OCI-LY7 (cell line): ENCODE measurements around the gene INO80D. TPM values are rescaled to one million over a fixed set of nuclear protein-coding genes. Genes with fewer than 3 reads are reported as not detected.
"Not testable (repeated sequence)": the region's sequence is repeated elsewhere in the genome, so short reads cannot be mapped to it uniquely, and the experiment has no call there.

Experiments
- BruUV-seq: library from RNA; stranded (reverse); fragments of 400-500 nt; replicated peaks from 2 replicates; lab custom pipeline; 2021; lab: Mats Ljungman, UMichigan
- CTCF ChIA-PET: fragments of 300-600 bp; sonication (Branson Sonifier 250); formaldehyde crosslinking; loops from one replicate; lab custom pipeline; 2022; ENCODE audit warnings: antibody characterized with exemption; ENCODE audit not compliant: unreplicated experiment; lab: Charles Lee
- POLR2A ChIA-PET: fragments of 300-600 bp; sonication (Branson Sonifier 250); formaldehyde crosslinking; loops from one replicate; lab custom pipeline; 2022; ENCODE audit warnings: antibody characterized with exemption; lab: Charles Lee
- DNase-seq: peaks from one replicate; pipeline ENCODE4 v3.0.0-alpha.2; 2015; ENCODE audit warnings: low spot score
- H2AFZ ChIP-seq: fragments of 200-600 bp; sonication (generic), shearing (Covaris generic); 2 replicates; pipeline ENCODE4 v1.6.1; 2014; ENCODE audit warnings: mild to moderate bottlenecking, antibody characterized with exemption, low read length, moderate library complexity
- H3K27ac ChIP-seq: fragments of 200-600 bp; sonication (generic); 2 replicates; pipeline ENCODE4 v1.5.1; 2014; ENCODE audit warnings: mixed run types, low read depth, mild to moderate bottlenecking, moderate library complexity, low read length, inconsistent platforms; ENCODE audit not compliant: poor library complexity, severe bottlenecking
- H3K36me3 ChIP-seq: fragments of 200-600 bp; sonication (generic); 2 replicates; pipeline ENCODE4 v1.6.1; 2014; ENCODE audit warnings: mild to moderate bottlenecking, antibody characterized with exemption, low read length, moderate library complexity, mixed read lengths; ENCODE audit not compliant: insufficient read depth
- H3K4me1 ChIP-seq: fragments of 200-600 bp; sonication (generic); 2 replicates; pipeline ENCODE4 v1.5.1; 2014; ENCODE audit warnings: mild to moderate bottlenecking, low read length; ENCODE audit not compliant: insufficient read depth, poor library complexity, severe bottlenecking
- H3K4me2 ChIP-seq: fragments of 200-600 bp; sonication (generic); 2 replicates; pipeline ENCODE4 v1.6.1; 2014; ENCODE audit warnings: mild to moderate bottlenecking, low read length
- H3K4me3 ChIP-seq: fragments of 200-600 bp; sonication (generic); 2 replicates; pipeline ENCODE4 v1.5.1; 2014; ENCODE audit warnings: mild to moderate bottlenecking, low read depth, low read length; ENCODE audit not compliant: poor library complexity, severe bottlenecking
- H3K79me2 ChIP-seq: fragments of 200-600 bp; sonication (generic); 2 replicates; pipeline ENCODE4 v1.6.1; 2016; ENCODE audit warnings: low read depth, mild to moderate bottlenecking, low read length, moderate library complexity, mixed read lengths; ENCODE audit not compliant: insufficient read depth
- H3K9me2 ChIP-seq: fragments of 200-600 bp; sonication (generic); 2 replicates; pipeline ENCODE4 v1.6.1; 2016; ENCODE audit warnings: mild to moderate bottlenecking, low read length, mixed read lengths; ENCODE audit not compliant: insufficient read depth
- H3K9me3 ChIP-seq: fragments of 200-600 bp; sonication (generic); 2 replicates; pipeline ENCODE4 v1.6.1; 2014; ENCODE audit warnings: mild to moderate bottlenecking, mixed run types, low read length, mixed read lengths
- H4K20me1 ChIP-seq: fragments of 200-600 bp; sonication (generic); 2 replicates; pipeline ENCODE4 v1.6.1; 2014; ENCODE audit warnings: mild to moderate bottlenecking, antibody characterized with exemption, low read length, moderate library complexity, mixed read lengths; ENCODE audit not compliant: insufficient read depth
- CTCF ChIP-seq: fragments of 200-600 bp; sonication (generic); conservative IDR thresholded peaks from 2 replicates; pipeline ENCODE4 v1.5.1; 2014; ENCODE audit warnings: mild to moderate bottlenecking, antibody characterized with exemption, low read length, moderate library complexity, mixed read lengths
- EZH2phosphoT487 ChIP-seq: fragments of 200-600 bp; sonication (generic); IDR thresholded peaks from 2 replicates; pipeline ENCODE4 v1.6.1; 2018; ENCODE audit warnings: low read depth, borderline replicate concordance, mild to moderate bottlenecking, mixed run types, antibody characterized with exemption, low read length, moderate library complexity, mixed read lengths
- intact Hi-C: fragments of 100-400 bp; cut with micrococcal nuclease; formaldehyde crosslinking; loops from one replicate; pipeline ENCODE4 v1.10.0; 2022; ENCODE audit not compliant: unreplicated experiment
- total RNA-seq, 2 experiments: library from RNA; depleted of rRNA in 1 of 2; stranded (reverse); fragments of >200 nt in 1 of 2; shearing (Covaris generic) in 1 of 2; gene quantifications; 2 replicates each; pipeline ENCODE4 v1.2.3, GENCODE V29; 2014 to 2022

INO80D gene
- total RNA-seq, 2 experiments from 2014 or later = 14.2 to 21.6 TPM

GRCh38 chr2:205982776-205983327, 103.1 kb downstream of the INO80D start:
- no peak for DNase-seq
- H3K4me3 ChIP-seq = no peak overlapping the region
- intact Hi-C loops = no loop called here
- no peaks in the 10 kb centered on the region for H3K36me3 ChIP-seq
- H3K9me3 ChIP-seq = no peaks in the 10 kb centered on the region
- H3K9me2 ChIP-seq = no peaks in the 10 kb centered on the region
- no TSS peak for BruUV-seq
- POLR2A ChIA-PET = no interaction called here
- no peaks in the 10 kb centered on the region for H3K79me2 ChIP-seq
- no peaks in the 10 kb centered on the region for H4K20me1 ChIP-seq
- no peaks in the 10 kb centered on the region for H3K4me1 ChIP-seq
- H3K4me2 ChIP-seq = no peak overlapping the region
- TF ChIP-seq CTCF (no peak), EZH2phosphoT487 (no peak)
- CTCF ChIA-PET = no interaction called here
- no peak overlapping the region for H3K27ac ChIP-seq
- no peak overlapping the region for H2AFZ ChIP-seq

GRCh38 chr2:205978728-205979127, 107.2 kb downstream of the INO80D start:
- DNase-seq, H3K4me1 ChIP-seq, intact Hi-C loops, H3K4me3 ChIP-seq, H4K20me1 ChIP-seq, BruUV-seq, H3K36me3 ChIP-seq, H3K9me3 ChIP-seq, H2AFZ ChIP-seq, H3K79me2 ChIP-seq, CTCF ChIA-PET, H3K9me2 ChIP-seq, H3K27ac ChIP-seq, H3K4me2 ChIP-seq: not testable (repeated sequence)
- POLR2A ChIA-PET = interaction anchor here (0.9 kb wide), 1 partner anchor 9 kb away, joined by 4 read pairs; no protein-coding TSS in a partner anchor

- H2AFZ ChIP-seq, CTCF ChIA-PET, H3K27ac ChIP-seq, H3K4me1 ChIP-seq, H3K4me2 ChIP-seq, BruUV-seq, H3K9me2 ChIP-seq, H3K79me2 ChIP-seq, H3K36me3 ChIP-seq, H3K9me3 ChIP-seq, DNase-seq, H4K20me1 ChIP-seq, intact Hi-C loops, H3K4me3 ChIP-seq: not testable (repeated sequence)
- POLR2A ChIA-PET = interaction anchor here (0.6 kb wide), 1 partner anchor 957 kb away, joined by 3 read pairs; no protein-coding TSS in a partner anchor
These were observed 108.3 kb downstream of the INO80D start for GRCh38 chr2:205977699-205978098.

GRCh38 chr2:205976934-205977659, 108.9 kb downstream of the INO80D start:
- H3K79me2 ChIP-seq, H3K36me3 ChIP-seq, H3K4me3 ChIP-seq, H3K9me3 ChIP-seq, CTCF ChIA-PET, H3K4me1 ChIP-seq, H3K27ac ChIP-seq, H3K4me2 ChIP-seq, intact Hi-C loops, H4K20me1 ChIP-seq, DNase-seq, H3K9me2 ChIP-seq, BruUV-seq, H2AFZ ChIP-seq: not testable (repeated sequence)
- POLR2A ChIA-PET = interaction anchor here (0.7 kb wide), 1 partner anchor 30 kb away, joined by 3 read pairs; no protein-coding TSS in a partner anchor
